GM19351 (cell line): ENCODE results near the gene SORCS2.

Source experiments
- ATAC-seq: cut with Tn5 transposase; IDR thresholded peaks from one replicate; pipeline ENCODE4 v1.9.1; 2021; ENCODE audit warnings: mild to moderate bottlenecking, moderate library complexity; ENCODE audit not compliant: unreplicated experiment

The SORCS2 gene

DNA sequence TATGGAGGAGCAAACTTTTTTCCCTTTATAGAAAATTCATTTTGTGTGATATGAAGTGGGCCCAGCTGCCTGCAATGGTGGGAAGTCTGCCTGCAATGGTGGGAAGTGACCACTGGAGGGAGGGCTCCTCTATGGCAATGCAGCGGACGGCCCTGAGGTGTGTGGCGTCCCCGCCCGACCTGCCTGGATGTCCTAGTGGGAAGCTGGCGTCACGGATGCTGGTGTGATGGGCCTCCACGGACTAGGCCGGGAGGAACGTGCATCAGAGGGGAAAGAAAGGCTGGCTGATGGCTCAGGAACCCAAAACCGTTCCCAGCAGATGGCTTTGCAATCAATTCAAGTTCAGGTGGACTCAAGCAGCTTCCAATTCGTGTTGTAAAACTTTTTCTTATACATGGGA, 569.4 kb downstream of the SORCS2 start:
- ATAC-seq = peak; percentile 81

DNA sequence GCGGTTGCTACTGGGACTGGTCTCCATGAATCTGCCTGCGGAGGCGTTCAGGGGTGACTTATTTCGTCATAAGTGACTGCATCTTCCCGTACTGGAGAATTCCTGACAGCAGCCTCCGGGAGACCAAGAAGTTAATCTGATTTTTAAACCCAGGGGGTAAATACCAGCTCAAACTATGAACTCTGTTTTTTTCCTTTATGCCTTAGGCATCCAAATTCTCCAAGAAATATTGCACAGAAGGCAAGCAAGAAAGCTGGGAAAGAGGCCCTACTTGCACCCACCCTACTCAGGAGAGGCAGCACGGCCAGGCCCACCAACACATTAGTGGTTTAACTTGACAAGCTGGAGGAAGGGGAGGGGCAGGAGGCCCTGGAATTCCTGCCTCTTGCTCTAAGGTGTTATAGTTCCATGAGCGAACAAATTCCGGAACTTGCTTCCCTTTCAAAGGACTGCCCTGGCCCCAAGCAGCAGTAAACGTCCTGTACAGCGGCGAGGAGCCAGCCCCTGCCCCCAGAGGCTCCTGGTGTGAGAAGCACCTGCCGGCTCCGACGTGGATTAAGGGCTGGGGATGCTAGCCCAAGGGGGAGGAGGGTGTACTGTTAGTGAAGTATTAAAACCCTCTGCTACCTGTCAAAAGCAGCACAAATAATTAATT, 570.2 kb downstream of the SORCS2 start:
- no peak for ATAC-seq

GRCh38 chr4:7763106-7763505, 570.8 kb downstream of the SORCS2 start:
- ATAC-seq = no peak

DNA sequence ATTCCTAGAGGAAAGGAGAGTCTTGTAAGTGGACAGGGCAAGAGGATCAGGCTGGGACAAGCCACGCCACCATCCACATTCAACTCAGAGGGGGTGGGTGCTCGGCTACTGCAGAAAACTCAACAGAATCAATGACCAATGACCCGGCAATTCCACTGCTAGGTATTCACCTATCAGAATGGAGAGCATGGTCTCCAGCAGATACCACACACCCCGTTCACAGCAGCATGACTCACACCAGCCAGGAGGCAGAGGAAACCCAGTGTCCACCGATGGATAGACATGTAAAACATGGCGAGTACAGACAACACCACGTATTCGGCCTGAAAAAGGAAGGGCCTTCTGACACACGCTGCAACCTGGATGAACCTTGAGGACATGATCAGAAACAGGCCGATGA, 571.5 kb downstream of the SORCS2 start:
- no peak for ATAC-seq

- ATAC-seq = no peak
Measured at GRCh38 chr4:7764466-7764865, 572.1 kb downstream of the SORCS2 start.

GRCh38 chr4:7765666-7766065, 573.3 kb downstream of the SORCS2 start:
- ATAC-seq = no peak

DNA sequence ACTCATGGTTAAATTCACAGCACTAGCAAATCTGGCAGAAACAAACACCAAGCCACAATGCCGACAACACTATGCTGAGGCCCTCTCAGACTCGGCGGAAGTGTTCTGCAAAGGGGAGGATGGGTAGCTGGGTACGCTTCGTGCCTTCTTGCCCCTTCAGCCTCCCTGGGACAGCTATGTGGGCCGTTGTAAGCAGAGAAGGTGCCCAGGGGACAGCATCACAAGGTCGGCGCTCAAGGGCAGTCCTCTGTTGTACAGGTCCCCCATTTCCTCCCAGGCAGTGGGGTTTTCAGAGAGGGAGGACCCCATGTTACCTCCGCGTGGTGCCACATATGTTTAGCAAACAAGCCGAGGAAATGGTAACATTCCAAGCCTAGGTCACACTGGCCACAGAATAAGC, 573.7 kb downstream of the SORCS2 start:
- ATAC-seq = no peak

- no peak for ATAC-seq
Measured at GRCh38 chr4:7766661-7767345, 574.5 kb downstream of the SORCS2 start.

DNA sequence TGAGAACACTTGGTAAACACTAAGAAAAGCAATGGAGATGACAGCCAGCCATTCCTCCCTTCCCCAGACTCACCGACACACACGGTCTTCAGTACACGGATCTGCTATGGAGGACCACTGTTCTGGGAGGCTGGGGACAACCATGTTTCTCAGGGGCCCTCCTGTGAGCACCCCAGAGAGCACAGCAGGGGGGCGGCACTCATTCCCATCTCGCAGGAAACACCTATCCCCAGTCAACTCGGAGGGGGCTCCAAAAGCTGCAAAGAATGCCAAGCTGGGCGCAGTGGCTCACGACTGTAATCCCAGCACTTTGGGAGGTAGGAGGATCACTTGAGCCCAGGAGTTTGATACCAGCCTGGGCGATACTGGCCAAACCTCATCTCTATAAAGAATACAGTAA, 575.2 kb downstream of the SORCS2 start:
- no peak for ATAC-seq

DNA sequence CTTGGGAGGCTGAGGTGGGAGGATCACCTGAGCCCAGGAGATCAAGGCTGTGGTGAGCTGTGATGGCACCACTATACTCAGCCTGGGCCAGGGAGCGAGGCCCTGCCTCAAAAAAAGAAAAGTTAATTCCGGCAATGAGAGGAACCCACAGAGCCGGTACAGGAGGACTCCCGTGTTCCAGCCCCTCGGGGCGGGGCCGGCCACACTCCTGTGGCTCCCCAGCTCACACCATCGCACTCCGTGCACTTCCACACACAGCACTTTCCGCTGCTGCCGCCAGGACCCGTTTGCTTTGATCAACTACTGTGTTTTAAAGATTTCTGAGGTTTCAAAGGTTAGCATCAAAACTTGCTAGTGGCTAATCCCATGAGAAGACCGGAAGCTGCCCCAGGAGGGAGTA, 575.6 kb downstream of the SORCS2 start:
- ATAC-seq = no peak

GRCh38 chr4:7768736-7769135, 576.4 kb downstream of the SORCS2 start:
- ATAC-seq = no peak

- no peak for ATAC-seq
Measured at GRCh38 chr4:7769396-7770223, 577.3 kb downstream of the SORCS2 start.

GRCh38 chr4:7770224-7771050, 578.1 kb downstream of the SORCS2 start:
- no peak for ATAC-seq

- no peak for ATAC-seq
Measured at GRCh38 chr4:7771056-7771455, 578.7 kb downstream of the SORCS2 start.

- ATAC-seq = peak; percentile 93
Measured at GRCh38 chr4:7771541-7772507, 579.5 kb downstream of the SORCS2 start.

DNA sequence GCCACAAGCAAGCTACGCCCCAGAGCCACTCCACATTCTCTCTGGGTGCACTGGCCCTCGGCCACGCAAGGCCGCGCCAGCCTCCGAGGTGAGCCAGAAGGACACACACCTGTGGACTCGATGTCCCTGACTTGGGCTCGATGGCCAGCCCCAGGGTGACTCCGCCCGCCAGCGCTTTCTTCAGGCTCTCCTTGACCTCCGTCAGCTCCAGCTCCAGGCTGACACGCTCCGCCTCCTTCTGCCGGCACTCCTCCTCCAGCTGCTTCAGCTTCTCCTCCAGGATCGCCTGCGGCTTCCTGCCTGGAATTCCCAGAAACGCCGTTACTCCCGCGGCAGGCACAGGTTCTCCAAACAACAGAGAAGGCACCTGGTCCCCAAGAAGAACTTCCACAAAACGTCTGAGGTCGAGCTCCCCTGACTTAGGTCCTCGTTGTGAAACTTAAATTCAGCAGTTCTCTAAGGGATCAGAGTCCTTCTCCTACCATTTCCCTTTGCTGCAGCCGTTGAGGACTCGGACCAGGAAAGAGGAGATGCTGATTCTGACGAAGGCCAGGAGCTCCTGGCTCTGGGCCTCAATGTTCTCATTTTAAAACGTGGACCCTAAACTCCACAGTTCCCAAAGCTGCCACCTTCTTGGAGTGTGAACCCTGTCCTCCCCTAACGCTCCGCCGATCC, 580.5 kb downstream of the SORCS2 start:
- no peak for ATAC-seq

- ATAC-seq = no peak
Measured at GRCh38 chr4:7773401-7774180, 581.3 kb downstream of the SORCS2 start.
